Gastrocnemius medialis (tissue), 4 donors: ENCODE results near the gene FNBP1L. TPM values are rescaled to one million over a fixed set of nuclear protein-coding genes. Genes with fewer than 3 reads are reported as not detected.

Source experiments
- ATAC-seq, 2 donors: fragments of 150-250 bp; one replicate each; pipeline ENCODE4 v1.9.1; 2016
- DNase-seq, 2 donors: peaks; one replicate each; pipeline ENCODE4 v3.0.0-alpha.2; 2019
- H3K27ac ChIP-seq, 4 donors: fragments of 200-600 bp; sonication (generic); 1 replicate in 1 of 4; 2 replicates in 3 of 4; pipeline ENCODE4 v1.5.1; 2016 to 2018; ENCODE audit warnings: mild to moderate bottlenecking in 2 of 4, moderate library complexity in 1 of 4
- H3K27me3 ChIP-seq, 3 donors: fragments of 200-600 bp; sonication (generic) in 2 of 3; 1 replicate in 1 of 3; 2 replicates in 2 of 3; pipeline versions ENCODE4 v1.5.1 to v1.6.0; 2016 to 2019; ENCODE audit warnings: mild to moderate bottlenecking in 1 of 3, moderate library complexity in 1 of 3
- H3K36me3 ChIP-seq, 2 donors: fragments of 200-600 bp; sonication (generic) in 1 of 2; one replicate each; pipeline ENCODE4 v1.5.1; 2017 to 2018
- H3K4me1 ChIP-seq, 2 donors: fragments of 200-600 bp; sonication (generic) in 1 of 2; one replicate each; pipeline ENCODE4 v1.5.1; 2016 to 2017; ENCODE audit warnings: mild to moderate bottlenecking in 2 of 2
- H3K4me3 ChIP-seq, 4 donors: fragments of 200-600 bp; sonication (generic) in 3 of 4; 1 replicate in 1 of 4; 2 replicates in 3 of 4; pipeline ENCODE4 v1.5.1; 2016 to 2019; ENCODE audit warnings: mild to moderate bottlenecking in 2 of 4
- H3K9me3 ChIP-seq, 3 donors: fragments of 200-600 bp; sonication (generic) in 2 of 3; 1 replicate in 1 of 3; 2 replicates in 2 of 3; pipeline ENCODE4 v1.5.1; 2016 to 2019
- CTCF ChIP-seq, 5 experiments: fragments of 450-650 bp in 3 of 5; fragments of 200-600 bp in 2 of 5; sonication (generic) in 2 of 5; IDR thresholded peaks in 4 of 5; conservative IDR thresholded peaks in 1 of 5; 1 replicate in 4 of 5; 2 replicates in 1 of 5; pipeline ENCODE4 v1.5.1; 2016 to 2019; ENCODE audit warnings: antibody characterized with exemption in 5 of 5, mild to moderate bottlenecking in 3 of 5, moderate library complexity in 3 of 5
- POLR2A ChIP-seq, 2 donors: fragments of 450-650 bp; IDR thresholded peaks; one replicate each; pipeline ENCODE4 v1.6.1; 2017; ENCODE audit warnings: antibody characterized with exemption in 2 of 2, mild to moderate bottlenecking in 2 of 2, moderate library complexity in 2 of 2
- in situ Hi-C, 4 donors: fragments of 200-750 bp; cut with MboI; loops; one replicate each; pipeline versions ENCODE4 v1.15.0 to v1.8.0; 2017; ENCODE audit warnings: low sequenced_read_pairs in 4 of 4
- intact Hi-C: fragments of 100-400 bp; cut with DNase I; formaldehyde crosslinking; loops from one replicate; pipeline ENCODE4 v1.15.1; 2023; ENCODE audit warnings: low total_unique reads
- total RNA-seq, 4 donors: library from RNA; depleted of rRNA; stranded (reverse); fragments of >200 nt; gene quantifications; one replicate each; pipeline versions ENCODE4 v1.1.0 to v1.2.3, GENCODE V29; 2016

Gene FNBP1L
- total RNA-seq, 4 donors from 2014 or later = 16.0 to 35.1 (median 17.4) TPM

- Histone ChIP-seq H3K27me3 (no peaks in the 10 kb centered on the region), H3K9me3 (no peaks in the 10 kb centered on the region), H3K4me3 (peak overlapping the region in 1 of 4 donors; percentile 16), H3K4me1 (peaks cover 41 to 44% of the 10 kb centered on the region in 2 donors), H3K36me3 (peaks cover 0 to 13% of the 10 kb centered on the region in 2 donors), H3K27ac (peak overlapping the region; percentile 71 to 80 (median 76))
- peak; percentile 47 to 51 for ATAC-seq
- in situ Hi-C loops = no loop called here
- intact Hi-C loops = loop anchor here (5.0 kb wide), 1 partner anchor 108 kb away; the partner anchor contains the start of gene FNBP1L
- no peak for TF ChIP-seq CTCF (IDR thresholded peaks at IDR 0.05 in 4 of 5, conservative IDR thresholded peaks at IDR 0.05 in 1 of 5)
- TF ChIP-seq POLR2A (IDR thresholded peaks at IDR 0.05) = no peak
- no peak for DNase-seq
Measured at GRCh38 chr1:93554883-93555872, 107.3 kb downstream of the FNBP1L start.

DNA sequence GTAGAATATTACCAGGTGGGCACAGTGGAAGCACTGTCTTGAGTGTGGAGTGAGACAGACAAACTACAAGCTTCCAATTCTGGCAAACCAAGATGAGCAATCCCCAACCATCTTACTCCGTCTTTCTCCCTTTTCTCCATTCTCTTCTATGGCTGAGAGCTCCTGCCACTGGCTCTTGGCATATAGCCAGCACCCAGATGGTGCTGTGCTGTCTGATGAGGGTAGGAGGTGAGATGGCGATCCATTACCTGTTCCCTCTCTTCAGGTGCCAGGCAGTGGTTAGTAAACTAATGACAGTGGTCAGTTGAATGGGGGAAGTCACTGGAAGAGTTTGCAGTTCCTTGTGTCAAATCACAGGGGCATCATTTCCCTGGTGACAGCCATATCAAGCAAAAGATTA lies 108.4 kb downstream of the FNBP1L start:
- intact Hi-C loops (no loop called here), in situ Hi-C loops (no loop called here)
- no peak for TF ChIP-seq CTCF (IDR thresholded peaks at IDR 0.05 in 4 of 5, conservative IDR thresholded peaks at IDR 0.05 in 1 of 5)
- no peak for TF ChIP-seq POLR2A (IDR thresholded peaks at IDR 0.05)
- DNase-seq = no peak
- H3K4me1 ChIP-seq = peaks cover 41 to 44% of the 10 kb centered on the region in 2 donors
- ATAC-seq = no peak
- H3K9me3 ChIP-seq = no peaks in the 10 kb centered on the region
- H3K36me3 ChIP-seq = peaks cover 0 to 11% of the 10 kb centered on the region in 2 donors
- H3K27ac ChIP-seq = peak overlapping the region; percentile 71 to 80 (median 76)
- H3K27me3 ChIP-seq = no peaks in the 10 kb centered on the region
- H3K4me3 ChIP-seq = no peak overlapping the region

DNA sequence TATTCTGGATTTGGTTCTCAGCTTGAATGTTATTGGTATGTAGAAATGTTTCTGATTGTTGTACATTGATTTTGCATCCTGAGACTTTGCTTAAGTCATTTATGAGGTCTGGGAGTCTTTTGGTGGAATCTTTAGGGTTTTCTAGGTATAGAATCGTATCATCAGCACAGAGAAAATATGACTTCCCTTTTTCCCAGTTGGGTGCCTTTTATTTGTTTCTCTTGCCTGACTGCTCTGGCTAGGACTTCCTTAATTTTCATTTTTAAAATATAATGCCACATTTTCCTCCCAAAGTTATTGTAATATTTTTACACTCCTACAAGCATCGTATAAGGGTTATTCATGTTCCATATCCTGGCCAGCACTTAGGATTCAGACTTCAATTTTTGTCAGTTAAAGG lies 111.1 kb downstream of the FNBP1L start:
- Histone ChIP-seq H3K4me3 (no peak overlapping the region), H3K27ac (peak overlapping the region in 1 of 4 donors; percentile 16), H3K4me1 (peaks cover 19 to 22% of the 10 kb centered on the region in 2 donors), H3K27me3 (no peaks in the 10 kb centered on the region), H3K36me3 (peaks cover 0 to 26% of the 10 kb centered on the region in 2 donors), H3K9me3 (no peaks in the 10 kb centered on the region)
- in situ Hi-C loops = no loop called here
- no peak for ATAC-seq
- intact Hi-C loops = no loop called here
- no peak for TF ChIP-seq POLR2A (IDR thresholded peaks at IDR 0.05)
- TF ChIP-seq CTCF (IDR thresholded peaks at IDR 0.05 in 4 of 5, conservative IDR thresholded peaks at IDR 0.05 in 1 of 5) = no peak
- no peak for DNase-seq

- ATAC-seq (no peak), DNase-seq (no peak)
- intact Hi-C loops (no loop called here), in situ Hi-C loops (no loop called here)
- no peak overlapping the region for H3K4me3 ChIP-seq
- no peak for TF ChIP-seq POLR2A (IDR thresholded peaks at IDR 0.05)
- TF ChIP-seq CTCF (IDR thresholded peaks at IDR 0.05 in 4 of 5, conservative IDR thresholded peaks at IDR 0.05 in 1 of 5) = no peak
- no peaks in the 10 kb centered on the region for H3K27me3 ChIP-seq
- H3K36me3 ChIP-seq = peaks cover 0 to 26% of the 10 kb centered on the region in 2 donors
- H3K4me1 ChIP-seq = peaks cover 13 to 18% of the 10 kb centered on the region in 2 donors
- no peaks in the 10 kb centered on the region for H3K9me3 ChIP-seq
- H3K27ac ChIP-seq = peak overlapping the region in 2 of 4 donors; percentile 16 to 25
Measured at GRCh38 chr1:93559695-93560094, 111.8 kb downstream of the FNBP1L start.
